ENCODE data around the gene CYP26B1.

The CYP26B1 gene

GRCh38 chr2:72144632-72145288 lies 2.9 kb downstream of the CYP26B1 start:
- no peak overlapping the region for H3K27ac ChIP-seq (replicated peaks; ENCODE audit: low read length)
- H2AK5ac ChIP-seq (ENCODE audit: low read depth, low read length): no peak overlapping the region
- H3K4me1 ChIP-seq (ENCODE audit: control insufficient read depth in 2 of 2, insufficient read depth in 1 of 2, low read depth in 1 of 2, low read length in 2 of 2): peaks cover 16 to 30% of the 10 kb centered on the region in 2 donors
- peak overlapping the region; percentile 37 for H2BK15ac ChIP-seq (ENCODE audit: low read length)
- no peak overlapping the region for H4K8ac ChIP-seq (ENCODE audit: low read depth, low read length)
- peak overlapping the region; percentile 43 for H2AFZ ChIP-seq (ENCODE audit: low read length)
- peaks cover 7 to 10% of the 10 kb centered on the region in 2 donors for H3K9me3 ChIP-seq (replicated peaks in 1 of 2; ENCODE audit: control insufficient read depth in 2 of 2, insufficient read depth in 1 of 2, low read depth in 1 of 2, low read length in 2 of 2)
- H3K4ac ChIP-seq (ENCODE audit: low read length): no peak overlapping the region
- H3K36me3 ChIP-seq (replicated peaks in 1 of 2; ENCODE audit: control insufficient read depth in 2 of 2, insufficient read depth in 2 of 2, low read length in 2 of 2): no peaks in the 10 kb centered on the region
- peak overlapping the region; percentile 91 for H3K4me2 ChIP-seq (ENCODE audit: insufficient read depth, low read length, poor library complexity, severe bottlenecking)
- H4K91ac ChIP-seq (ENCODE audit: low read depth, low read length, poor library complexity): no peak overlapping the region
- H3K18ac ChIP-seq (ENCODE audit: low read length): peak overlapping the region; percentile 89
- H3K14ac ChIP-seq (ENCODE audit: low read length): no peak overlapping the region
- H2BK120ac ChIP-seq (ENCODE audit: low read depth, low read length): no peak overlapping the region
- H3K9ac ChIP-seq (ENCODE audit: low read depth, low read length, poor library complexity): no peak overlapping the region
- H3K4me3 ChIP-seq (ENCODE audit: low read length in 2 of 2): peak overlapping the region; percentile 20 to 69
- H3K79me1 ChIP-seq (ENCODE audit: low read depth, low read length): no peaks in the 10 kb centered on the region
- peak; percentile 44 for DNase-seq (ENCODE audit: low spot score)
- WGBS, 2 donors (ENCODE audit: extremely low coverage in 2 of 2, insufficient read length in 2 of 2, insufficient replicate concordance in 1 of 2): no CpG with 5 or more reads among the region's 63 CpGs
- no peak overlapping the region for H3K23ac ChIP-seq (ENCODE audit: low read depth, low read length, poor library complexity)
- H3K27me3 ChIP-seq (ENCODE audit: control insufficient read depth in 3 of 3, insufficient read depth in 3 of 3, low read depth in 1 of 3, low read length in 3 of 3): peaks cover 36 to 93% (median 77%) of the 10 kb centered on the region in 3 experiments
- H2BK5ac ChIP-seq (ENCODE audit: low read length): no peak overlapping the region
- H2BK12ac ChIP-seq (ENCODE audit: low read length): peak overlapping the region; percentile 73

GRCh38 chr2:72144274-72144631 lies 3.4 kb downstream of the CYP26B1 start:
- Histone ChIP-seq H3K23ac (ENCODE audit: low read depth, low read length, poor library complexity) (peak overlapping the region; percentile 62), H2BK12ac (ENCODE audit: low read length) (no peak overlapping the region), H3K4ac (ENCODE audit: low read length) (no peak overlapping the region), H3K27ac (replicated peaks; ENCODE audit: low read length) (no peak overlapping the region), H2AK5ac (ENCODE audit: low read depth, low read length) (peak overlapping the region; percentile 91), H3K79me1 (ENCODE audit: low read depth, low read length) (no peaks in the 10 kb centered on the region), H2AFZ (ENCODE audit: low read length) (peak overlapping the region; percentile 43), H2BK120ac (ENCODE audit: low read depth, low read length) (no peak overlapping the region), H3K27me3 (ENCODE audit: control insufficient read depth in 3 of 3, insufficient read depth in 3 of 3, low read depth in 1 of 3, low read length in 3 of 3) (peaks cover 30 to 91% (median 72%) of the 10 kb centered on the region in 3 experiments), H3K4me1 (ENCODE audit: control insufficient read depth in 2 of 2, insufficient read depth in 1 of 2, low read depth in 1 of 2, low read length in 2 of 2) (peaks cover 16 to 27% of the 10 kb centered on the region in 2 donors), H3K4me2 (ENCODE audit: insufficient read depth, low read length, poor library complexity, severe bottlenecking) (peak overlapping the region; percentile 91), H3K18ac (ENCODE audit: low read length) (peak overlapping the region; percentile 93), H3K4me3 (ENCODE audit: low read length in 2 of 2) (peak overlapping the region in 1 of 2 donors; percentile 72), H2BK15ac (ENCODE audit: low read length) (no peak overlapping the region), H3K9ac (ENCODE audit: low read depth, low read length, poor library complexity) (no peak overlapping the region), H4K8ac (ENCODE audit: low read depth, low read length) (no peak overlapping the region), H4K91ac (ENCODE audit: low read depth, low read length, poor library complexity) (no peak overlapping the region), H3K36me3 (replicated peaks in 1 of 2; ENCODE audit: control insufficient read depth in 2 of 2, insufficient read depth in 2 of 2, low read length in 2 of 2) (no peaks in the 10 kb centered on the region), H2BK5ac (ENCODE audit: low read length) (peak overlapping the region; percentile 61), H3K9me3 (replicated peaks in 1 of 2; ENCODE audit: control insufficient read depth in 2 of 2, insufficient read depth in 1 of 2, low read depth in 1 of 2, low read length in 2 of 2) (peaks cover 7 to 10% of the 10 kb centered on the region in 2 donors), H3K14ac (ENCODE audit: low read length) (no peak overlapping the region)
- no peak for DNase-seq (ENCODE audit: low spot score)
- WGBS, 2 donors (ENCODE audit: extremely low coverage in 2 of 2, insufficient read length in 2 of 2, insufficient replicate concordance in 1 of 2): no CpG with 5 or more reads among the region's 23 CpGs

GRCh38 chr2:72143441-72144273 lies 4.0 kb downstream of the CYP26B1 start:
- Histone ChIP-seq H3K23ac (ENCODE audit: low read depth, low read length, poor library complexity) (peak overlapping the region; percentile 62), H3K14ac (ENCODE audit: low read length) (peak overlapping the region; percentile 76), H3K4me3 (ENCODE audit: low read length in 2 of 2) (peak overlapping the region; percentile 8 to 72), H3K9ac (ENCODE audit: low read depth, low read length, poor library complexity) (peak overlapping the region; percentile 74), H3K4me2 (ENCODE audit: insufficient read depth, low read length, poor library complexity, severe bottlenecking) (peak overlapping the region; percentile 91), H2AFZ (ENCODE audit: low read length) (peak overlapping the region; percentile 82), H3K79me1 (ENCODE audit: low read depth, low read length) (no peaks in the 10 kb centered on the region), H2AK5ac (ENCODE audit: low read depth, low read length) (peak overlapping the region; percentile 91), H4K91ac (ENCODE audit: low read depth, low read length, poor library complexity) (no peak overlapping the region), H3K4me1 (ENCODE audit: control insufficient read depth in 2 of 2, insufficient read depth in 1 of 2, low read depth in 1 of 2, low read length in 2 of 2) (peaks cover 12 to 27% of the 10 kb centered on the region in 2 donors), H2BK5ac (ENCODE audit: low read length) (peak overlapping the region; percentile 61), H2BK12ac (ENCODE audit: low read length) (peak overlapping the region; percentile 65), H2BK15ac (ENCODE audit: low read length) (peak overlapping the region; percentile 87), H2BK120ac (ENCODE audit: low read depth, low read length) (peak overlapping the region; percentile 62), H3K27me3 (ENCODE audit: control insufficient read depth in 3 of 3, insufficient read depth in 3 of 3, low read depth in 1 of 3, low read length in 3 of 3) (peaks cover 28 to 92% (median 68%) of the 10 kb centered on the region in 3 experiments), H3K4ac (ENCODE audit: low read length) (no peak overlapping the region), H4K8ac (ENCODE audit: low read depth, low read length) (no peak overlapping the region), H3K27ac (replicated peaks; ENCODE audit: low read length) (no peak overlapping the region), H3K9me3 (replicated peaks in 1 of 2; ENCODE audit: control insufficient read depth in 2 of 2, insufficient read depth in 1 of 2, low read depth in 1 of 2, low read length in 2 of 2) (peaks cover 5 to 10% of the 10 kb centered on the region in 2 donors), H3K18ac (ENCODE audit: low read length) (peak overlapping the region; percentile 93), H3K36me3 (replicated peaks in 1 of 2; ENCODE audit: control insufficient read depth in 2 of 2, insufficient read depth in 2 of 2, low read length in 2 of 2) (no peaks in the 10 kb centered on the region)
- no peak for DNase-seq (ENCODE audit: low spot score)
- no CpG with 5 or more reads among the region's 65 CpGs for WGBS, 2 donors (ENCODE audit: extremely low coverage in 2 of 2, insufficient read length in 2 of 2, insufficient replicate concordance in 1 of 2)
